Fibroblast of villous mesenchyme (primary cell): ENCODE results near the gene COL4A1. TPM values are rescaled to one million over a fixed set of nuclear protein-coding genes. Genes with fewer than 3 reads are reported as not detected.
"Not testable (repeated sequence)": the region's sequence is repeated elsewhere in the genome, so short reads cannot be mapped to it uniquely, and the experiment has no call there.

Experiments used
- DNase-seq: peaks from one replicate; pipeline ENCODE4 v3.0.0-alpha.2; 2010; ENCODE audit warnings: low read depth
- H3K4me3 ChIP-seq: 2 replicates; pipeline ENCODE4 v1.5.1; 2011; ENCODE audit warnings: low read depth, mild to moderate bottlenecking, low read length
- total RNA-seq: library from RNA; depleted of rRNA; stranded (reverse); fragments of >200 nt; gene quantifications from 2 replicates; pipeline ENCODE4 v1.2.3, GENCODE V29; 2012
- TF ChIP-seq, protein P1 (sequence below): IDR thresholded peaks from 2 replicates; pipeline ENCODE4 v1.5.1; 2012; ENCODE audit warnings: low read depth, mild to moderate bottlenecking, low read length; ENCODE audit not compliant: insufficient read depth

COL4A1 gene
- total RNA-seq, 1 donor, result 1,391 TPM

GRCh38 chr13:110314516-110315245, 7.7 kb upstream of the COL4A1 start:
- no peak overlapping the region for H3K4me3 ChIP-seq
- TF ChIP-seq, protein P1, sequence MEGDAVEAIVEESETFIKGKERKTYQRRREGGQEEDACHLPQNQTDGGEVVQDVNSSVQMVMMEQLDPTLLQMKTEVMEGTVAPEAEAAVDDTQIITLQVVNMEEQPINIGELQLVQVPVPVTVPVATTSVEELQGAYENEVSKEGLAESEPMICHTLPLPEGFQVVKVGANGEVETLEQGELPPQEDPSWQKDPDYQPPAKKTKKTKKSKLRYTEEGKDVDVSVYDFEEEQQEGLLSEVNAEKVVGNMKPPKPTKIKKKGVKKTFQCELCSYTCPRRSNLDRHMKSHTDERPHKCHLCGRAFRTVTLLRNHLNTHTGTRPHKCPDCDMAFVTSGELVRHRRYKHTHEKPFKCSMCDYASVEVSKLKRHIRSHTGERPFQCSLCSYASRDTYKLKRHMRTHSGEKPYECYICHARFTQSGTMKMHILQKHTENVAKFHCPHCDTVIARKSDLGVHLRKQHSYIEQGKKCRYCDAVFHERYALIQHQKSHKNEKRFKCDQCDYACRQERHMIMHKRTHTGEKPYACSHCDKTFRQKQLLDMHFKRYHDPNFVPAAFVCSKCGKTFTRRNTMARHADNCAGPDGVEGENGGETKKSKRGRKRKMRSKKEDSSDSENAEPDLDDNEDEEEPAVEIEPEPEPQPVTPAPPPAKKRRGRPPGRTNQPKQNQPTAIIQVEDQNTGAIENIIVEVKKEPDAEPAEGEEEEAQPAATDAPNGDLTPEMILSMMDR, result no peak
- no peak for DNase-seq

- not testable (repeated sequence) for H3K4me3 ChIP-seq, DNase-seq
Observed at GRCh38 chr13:110313733-110314132, 6.8 kb upstream of the COL4A1 start.

GRCh38 chr13:110313261-110313660, 6.3 kb upstream of the COL4A1 start:
- DNase-seq, result not testable (repeated sequence)
- peak overlapping the region; percentile 29 for H3K4me3 ChIP-seq

GRCh38 chr13:110312339-110313031, 5.5 kb upstream of the COL4A1 start:
- peak; percentile 97 for DNase-seq
- H3K4me3 ChIP-seq, result peak overlapping the region; percentile 88

DNA sequence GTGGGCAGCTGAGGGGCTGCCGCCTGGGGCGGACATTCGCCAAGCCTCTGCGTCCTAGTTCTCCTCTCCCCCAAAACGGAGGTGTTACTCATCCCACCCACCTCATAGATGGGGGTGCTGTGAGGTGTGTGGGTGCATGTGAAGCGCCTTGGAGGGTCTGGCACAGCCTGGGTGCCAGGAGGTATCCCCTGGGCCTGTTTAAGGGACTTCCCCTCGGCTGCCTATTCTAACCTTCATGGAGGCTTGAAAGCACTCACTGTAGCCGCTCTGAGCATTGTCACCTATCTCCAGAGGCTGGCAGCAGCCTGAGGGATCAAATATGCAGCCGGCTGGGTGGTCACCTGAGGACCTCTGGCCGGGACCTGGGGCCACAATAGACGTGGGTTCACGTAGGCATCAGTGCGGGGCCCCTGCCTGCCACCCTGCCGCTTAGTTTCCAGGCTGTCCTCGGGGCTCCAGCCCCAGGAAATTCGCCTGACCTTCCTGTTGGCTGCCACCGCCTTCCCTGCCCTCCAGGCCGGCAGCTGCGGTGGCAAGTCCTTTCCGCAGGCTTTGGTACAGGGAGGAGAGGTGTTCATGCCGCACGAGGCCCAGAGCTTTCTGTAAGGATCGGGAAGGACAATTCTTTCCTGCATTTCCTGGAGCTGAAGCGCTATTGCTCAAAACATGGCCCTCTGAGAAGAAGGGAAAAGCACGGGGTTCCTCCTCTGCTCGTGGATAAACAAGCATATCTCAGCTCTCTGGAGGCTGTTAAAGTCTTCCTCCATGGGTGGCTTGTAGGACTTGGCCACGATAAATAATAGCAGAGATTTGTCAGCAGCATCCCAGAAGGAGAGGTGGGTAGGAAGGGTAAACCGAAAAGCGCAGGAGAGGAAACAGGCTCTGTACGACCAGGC, 4.7 kb upstream of the COL4A1 start:
- DNase-seq, result peak; percentile 77
- H3K4me3 ChIP-seq, result peak overlapping the region; percentile 88
- TF ChIP-seq, protein P1, result no peak

More at GRCh38 chr13:110312339-110313031, 5.5 kb upstream of the COL4A1 start:
- TF ChIP-seq, protein P1, result peak; percentile 25

GRCh38 chr13:110310541-110311442, 3.8 kb upstream of the COL4A1 start:
- H3K4me3 ChIP-seq, result peak overlapping the region; percentile 88
- DNase-seq, result no peak
- TF ChIP-seq, protein P1, result no peak

GRCh38 chr13:110309661-110310524, 2.9 kb upstream of the COL4A1 start:
- peak; percentile 58 for DNase-seq
- peak overlapping the region; percentile 88 for H3K4me3 ChIP-seq
- TF ChIP-seq, protein P1, result no peak
